GM11168 (cell line): ENCODE results near the gene TSFM.
"Not testable (repeated sequence)": the region's sequence is repeated elsewhere in the genome, so short reads cannot be mapped to it uniquely, and the experiment has no call there.

Experiments used
- in situ Hi-C: fragments of 300-500 bp; cut with MboI; formaldehyde crosslinking; loops from one replicate; pipeline ENCODE4 v1.12.0; 2022; ENCODE audit warnings: low sequenced_read_pairs; ENCODE audit not compliant: unreplicated experiment

Gene TSFM

DNA sequence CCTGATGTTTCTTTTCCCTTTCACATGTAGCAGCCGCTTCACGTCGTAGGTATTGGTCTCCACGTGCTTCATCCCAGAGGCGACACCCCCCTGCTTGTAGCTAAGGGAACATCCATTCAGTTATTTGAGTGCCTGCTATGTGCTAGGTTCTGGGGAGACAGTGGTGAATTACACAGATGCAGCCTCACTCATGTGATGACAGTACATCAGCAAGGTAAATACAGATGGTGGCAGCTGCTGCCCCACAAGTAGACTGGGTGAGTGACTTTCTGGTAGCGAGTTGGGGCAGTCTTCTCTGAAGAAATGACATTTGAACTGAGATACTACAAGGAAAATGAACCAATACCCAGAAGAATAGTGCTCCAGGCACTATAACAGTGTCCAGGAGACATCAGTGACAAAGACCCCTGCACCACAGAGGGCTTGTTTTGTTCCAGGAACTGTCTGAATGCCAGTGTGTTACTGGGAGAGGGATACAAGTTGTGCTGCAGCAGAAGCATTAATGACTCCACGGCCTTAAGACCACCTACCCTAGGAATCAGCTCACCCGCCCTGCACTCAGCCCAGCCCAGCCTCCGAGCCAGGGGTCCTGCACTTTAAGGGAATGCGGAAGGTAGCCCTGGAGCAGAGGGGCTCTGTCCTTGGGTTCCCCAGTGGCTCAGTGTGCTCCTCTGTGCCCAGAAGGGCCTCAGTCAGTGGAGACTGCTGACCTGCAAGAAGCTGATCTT is 28.6 kb downstream of the TSFM start:
- in situ Hi-C loops = no loop called here

DNA sequence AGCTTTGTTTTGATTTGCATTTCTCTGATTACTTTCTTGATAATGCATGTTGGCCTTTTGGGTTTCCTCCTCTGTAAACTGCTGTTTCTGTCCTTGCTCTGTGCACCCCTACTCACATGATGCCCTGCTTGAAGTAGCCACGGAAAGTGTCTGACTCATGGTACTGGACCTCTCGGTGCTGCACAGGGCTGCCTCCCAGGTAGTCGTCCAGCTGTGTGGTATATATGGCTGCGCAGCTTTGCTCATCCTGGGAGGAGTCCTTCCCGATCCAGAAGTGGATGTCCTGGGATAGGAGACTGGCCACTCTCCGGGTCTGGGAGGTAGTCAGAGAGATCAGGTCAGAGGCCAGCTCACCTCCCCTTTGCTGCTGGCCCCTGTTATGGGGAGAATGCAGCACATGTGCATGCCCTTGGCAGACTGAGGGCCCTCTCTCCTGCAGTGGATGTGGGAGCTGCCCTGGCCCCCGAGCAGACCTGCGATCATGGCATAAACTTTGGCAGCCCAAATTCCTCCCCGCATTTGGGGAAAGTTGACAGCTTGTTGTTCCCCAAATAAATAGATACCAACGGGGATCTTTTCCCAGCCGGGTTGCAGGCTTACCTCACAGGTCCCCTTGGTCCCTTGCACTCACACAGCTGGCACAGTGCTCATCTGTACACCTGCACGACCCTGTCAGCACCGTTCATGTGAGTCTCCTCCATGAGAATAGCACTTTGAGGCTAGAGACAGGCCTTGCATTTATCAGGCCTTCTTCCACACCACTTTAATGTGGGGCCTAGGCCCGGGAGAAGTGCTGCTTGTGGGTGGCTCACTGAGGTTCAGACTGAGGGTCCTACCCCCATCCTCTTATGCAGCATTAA is 30.8 kb downstream of the TSFM start:
- in situ Hi-C loops = no loop called here

DNA sequence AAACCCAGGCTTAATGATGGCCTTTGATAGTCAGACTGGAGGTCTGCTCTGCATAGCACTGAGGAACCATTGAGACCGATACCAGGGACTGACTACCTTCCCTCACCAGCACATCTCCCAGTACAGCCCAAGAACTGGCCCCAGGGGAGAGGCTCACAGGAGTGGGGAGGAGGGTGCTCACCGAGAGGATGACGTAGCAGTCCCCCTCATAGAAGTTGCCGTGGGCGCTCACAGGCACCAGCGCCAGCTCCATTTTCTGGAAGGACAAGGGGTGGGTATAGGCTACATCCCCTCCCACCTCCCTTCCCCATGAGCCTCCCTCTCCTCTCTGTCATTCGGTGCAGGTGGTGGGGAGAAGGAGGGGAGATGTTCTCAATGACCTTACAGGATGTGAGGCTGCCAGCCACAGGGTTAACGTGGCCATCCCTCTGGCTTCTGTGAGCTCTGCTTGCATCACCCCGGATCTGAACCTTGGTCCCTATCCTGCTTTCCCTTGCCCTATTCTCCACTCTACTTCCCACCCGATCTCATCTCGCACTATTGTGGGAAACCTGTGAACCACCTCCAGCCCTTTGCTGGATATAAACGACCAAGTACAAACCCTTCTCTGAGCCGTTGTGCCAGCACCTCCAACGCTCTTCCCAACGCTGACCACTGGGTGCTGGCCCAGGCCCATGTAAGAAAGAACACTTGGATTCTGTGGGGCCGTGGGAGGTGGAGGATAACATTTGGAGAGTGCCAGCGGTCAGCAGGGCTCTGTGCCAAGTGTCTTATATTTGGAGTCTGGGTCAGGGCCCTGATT is 31.6 kb downstream of the TSFM start:
- in situ Hi-C loops = no loop called here

DNA sequence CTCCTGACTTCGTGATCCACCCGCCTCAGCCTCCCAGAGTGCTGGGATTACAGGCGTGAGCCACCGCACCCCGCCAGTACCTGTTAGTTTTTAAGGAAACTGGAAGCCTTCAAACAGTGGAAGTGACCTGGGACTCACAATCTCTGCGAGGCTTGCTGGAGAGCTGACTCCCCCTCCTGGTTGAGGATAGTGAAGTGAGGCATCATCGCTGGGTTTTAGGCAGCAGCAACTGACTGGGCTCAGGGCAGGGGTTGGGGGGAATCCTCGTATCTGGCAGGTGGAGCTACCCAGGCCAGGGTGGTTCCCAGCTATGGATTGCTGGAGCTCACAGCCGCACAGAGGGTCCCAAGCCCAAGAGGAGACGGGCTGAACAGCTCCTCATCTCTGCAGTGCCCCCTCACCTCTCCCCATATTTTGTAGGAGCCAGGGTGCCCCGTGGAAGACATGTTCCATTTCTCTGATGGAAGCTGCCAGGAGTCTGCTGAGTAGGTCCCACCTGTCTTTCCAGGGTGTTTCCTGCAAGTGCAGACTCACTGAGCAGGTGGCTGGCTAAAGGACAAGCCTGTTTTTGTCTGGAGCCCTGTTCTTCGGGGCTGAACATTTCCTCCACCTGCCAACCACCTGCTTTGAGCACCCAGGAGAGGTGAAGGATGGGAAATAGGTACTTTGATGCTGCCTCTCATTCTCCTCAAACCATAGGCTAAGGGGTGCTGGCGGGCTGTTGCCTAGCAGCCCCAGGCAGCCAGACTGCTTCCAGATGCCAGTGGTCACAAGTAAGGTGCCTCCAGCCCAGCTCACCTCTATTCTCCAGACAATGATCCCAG is 32.8 kb downstream of the TSFM start:
- in situ Hi-C loops = no loop called here

DNA sequence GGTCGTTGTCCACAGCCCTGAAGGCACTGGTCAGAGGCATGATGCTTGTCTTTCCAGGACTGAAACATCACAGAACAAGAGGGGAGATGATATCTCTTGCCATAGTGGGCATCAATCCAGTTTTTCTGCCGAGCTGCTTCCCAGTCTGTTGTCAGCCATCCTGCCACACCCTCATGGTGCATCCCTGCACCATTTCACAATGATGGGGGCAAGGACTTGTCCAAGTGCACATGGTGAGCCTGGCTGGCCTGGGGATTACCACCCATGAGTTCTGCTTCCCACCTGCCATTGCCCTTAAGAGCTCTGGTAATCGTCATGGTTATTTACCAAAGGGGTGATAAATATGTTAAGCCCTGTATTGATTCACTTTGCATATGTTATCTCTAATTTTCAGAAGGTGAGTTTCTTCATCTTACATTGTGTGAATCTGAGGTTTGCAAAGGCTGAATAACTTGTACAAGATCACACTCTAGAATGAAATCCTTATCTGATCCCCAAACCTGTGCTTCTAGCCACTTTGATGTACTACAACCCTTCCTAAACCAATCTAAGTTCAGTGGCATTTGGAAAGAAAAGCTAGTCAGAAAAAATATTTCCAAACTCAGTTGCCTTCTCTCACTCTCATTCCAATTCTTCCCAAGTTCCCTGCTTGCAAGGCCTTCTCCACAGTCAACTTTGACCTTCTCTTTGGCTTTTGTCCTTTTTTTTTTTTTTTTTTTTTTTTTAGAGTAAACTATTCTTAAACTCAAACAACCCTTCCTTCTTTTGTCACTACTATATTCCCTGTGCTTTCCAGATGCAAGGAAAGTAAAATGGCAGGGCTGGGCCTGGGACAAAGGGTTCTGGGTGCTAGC is 33.6 kb downstream of the TSFM start:
- in situ Hi-C loops = no loop called here

DNA sequence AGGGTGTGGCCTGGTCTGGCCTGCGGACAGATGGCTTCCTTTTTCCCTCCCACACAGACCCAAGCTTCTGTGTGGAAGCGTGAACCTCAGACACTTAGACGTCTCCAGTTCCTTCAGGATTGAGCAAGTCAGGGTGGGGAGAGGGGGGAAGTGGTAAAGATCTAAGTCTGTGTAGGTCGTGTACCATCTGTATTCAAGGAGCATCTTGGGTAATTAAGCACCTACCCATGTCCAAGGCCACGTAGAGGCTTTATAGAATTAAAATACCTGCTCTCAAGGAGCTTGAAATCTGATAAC is 34.2 kb downstream of the TSFM start:
- in situ Hi-C loops = no loop called here

DNA sequence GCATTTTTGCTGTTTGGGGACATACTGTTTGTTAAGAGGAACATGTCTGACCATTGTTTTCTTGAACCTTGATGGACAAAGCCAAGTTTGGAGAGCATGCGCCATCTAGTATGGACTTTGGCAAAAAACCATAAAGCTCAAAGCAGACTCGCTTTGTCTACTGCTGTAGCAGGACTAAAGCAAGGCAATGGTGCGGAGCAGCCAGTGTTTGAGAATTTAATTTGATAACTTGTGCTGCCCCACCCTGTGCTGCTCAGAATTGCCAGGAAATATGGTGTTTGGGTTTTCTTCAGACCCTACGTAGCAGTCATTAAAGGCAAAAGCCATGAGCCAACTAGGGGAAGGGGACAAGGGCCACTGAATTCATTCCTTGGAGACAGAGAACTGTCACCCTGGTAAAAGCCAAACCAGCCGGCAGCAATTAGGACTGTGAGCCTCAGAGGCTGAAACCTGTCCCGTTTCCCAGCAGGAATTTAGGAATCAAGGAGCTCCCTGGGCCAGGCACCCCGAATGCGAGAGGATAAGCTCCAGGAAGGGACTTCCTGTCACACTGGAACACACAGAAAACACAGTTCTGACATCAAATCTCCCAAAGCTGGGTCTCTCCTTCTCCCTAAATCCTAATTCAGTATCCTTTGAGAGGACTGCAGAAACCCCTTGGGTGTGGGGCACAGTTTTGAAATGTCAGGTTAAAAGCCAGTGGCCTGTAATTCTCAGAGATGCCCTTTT is 34.8 kb downstream of the TSFM start:
- in situ Hi-C loops = no loop called here

DNA sequence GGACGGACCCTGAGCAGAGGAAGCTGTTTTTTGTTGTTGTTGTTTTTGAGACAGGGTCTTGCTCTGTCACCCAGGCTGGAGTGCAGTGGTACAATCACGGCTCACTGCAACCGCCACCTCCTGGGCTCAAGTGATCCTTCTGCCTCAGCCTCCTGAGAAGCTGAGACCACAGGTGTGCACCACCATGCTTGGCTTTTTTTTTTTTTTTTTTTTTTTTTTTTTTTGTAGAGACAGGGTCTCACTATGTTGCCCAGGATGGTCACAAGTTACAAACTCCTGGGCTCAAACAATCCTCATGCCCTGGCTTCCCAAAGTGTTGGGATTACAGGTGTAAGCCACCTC is 35.4 kb downstream of the TSFM start:
- in situ Hi-C loops = not testable (repeated sequence)

DNA sequence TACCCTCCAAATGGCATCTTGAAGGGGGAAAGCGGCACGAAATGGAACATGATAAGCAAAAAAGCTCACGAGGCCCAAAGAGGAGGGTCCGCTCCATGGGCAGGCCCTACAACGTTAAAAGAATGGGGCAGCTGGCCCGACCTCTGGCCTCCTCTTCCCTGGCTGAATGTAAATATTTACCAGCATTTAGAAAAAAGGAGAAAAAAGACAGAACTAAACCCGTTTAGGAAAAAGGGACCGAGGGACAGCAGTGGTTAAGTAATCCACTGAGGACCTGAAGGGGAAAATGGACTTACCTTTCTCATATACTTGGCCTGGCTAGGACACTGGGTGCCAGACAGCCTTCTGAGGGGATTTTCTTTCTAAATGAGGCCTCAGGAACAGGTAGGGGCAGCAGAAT is 37.5 kb downstream of the TSFM start:
- in situ Hi-C loops = not testable (repeated sequence)

DNA sequence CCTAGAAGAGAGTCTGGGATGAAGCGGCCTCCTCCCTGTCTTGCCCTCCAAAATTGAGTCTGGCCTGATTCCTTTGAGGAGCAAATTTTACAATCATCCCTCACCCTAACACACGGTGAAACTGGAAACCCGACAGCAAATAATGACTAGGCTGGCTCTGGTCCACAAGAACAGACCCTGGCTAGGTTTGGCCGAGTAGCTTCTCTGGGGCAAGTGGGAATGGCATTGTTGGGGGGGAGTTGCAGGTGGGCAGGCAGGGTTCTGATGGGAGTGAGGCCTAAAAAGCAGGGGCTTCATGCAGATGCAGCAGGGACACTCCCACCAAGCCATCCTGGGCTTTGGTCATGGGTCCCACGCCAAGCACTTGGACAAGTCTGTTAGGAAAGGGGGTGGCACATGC is 38.4 kb downstream of the TSFM start:
- in situ Hi-C loops = not testable (repeated sequence)

DNA sequence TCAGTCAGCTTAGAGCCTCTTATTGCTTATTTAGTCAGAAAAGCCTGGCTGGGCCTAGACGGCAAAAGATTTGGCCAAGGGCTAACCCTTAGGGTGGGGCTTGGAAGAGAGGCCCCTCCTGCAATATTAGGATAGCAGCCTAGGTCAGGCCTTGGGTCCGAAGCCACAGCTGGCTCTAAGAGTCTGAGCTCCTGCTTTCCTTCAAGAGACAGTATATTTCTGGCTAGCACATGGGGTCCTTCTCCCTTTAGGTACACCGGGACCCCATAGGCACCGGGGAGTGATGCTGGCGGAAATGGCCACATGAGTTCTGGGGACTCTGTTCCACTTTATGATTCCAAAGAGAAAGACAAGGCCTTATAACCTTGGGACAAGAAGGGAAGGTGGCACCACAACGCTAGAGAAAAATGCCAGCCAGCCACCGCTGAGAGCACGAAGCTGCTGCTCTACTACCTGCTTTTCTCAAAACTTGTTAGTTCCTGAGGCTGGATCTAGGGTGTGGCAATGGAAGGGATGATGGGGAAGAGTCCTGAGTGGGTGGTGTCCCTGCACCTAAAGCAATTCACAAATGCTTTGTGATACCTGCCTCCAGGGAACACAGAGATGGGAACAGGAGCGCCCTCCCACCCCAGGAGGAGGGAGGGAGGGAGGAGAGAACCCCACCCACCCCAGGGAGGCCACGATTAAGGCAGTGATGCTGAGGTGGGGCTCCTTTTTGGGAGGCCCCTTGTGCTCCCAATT is 39.1 kb downstream of the TSFM start:
- in situ Hi-C loops = no loop called here

DNA sequence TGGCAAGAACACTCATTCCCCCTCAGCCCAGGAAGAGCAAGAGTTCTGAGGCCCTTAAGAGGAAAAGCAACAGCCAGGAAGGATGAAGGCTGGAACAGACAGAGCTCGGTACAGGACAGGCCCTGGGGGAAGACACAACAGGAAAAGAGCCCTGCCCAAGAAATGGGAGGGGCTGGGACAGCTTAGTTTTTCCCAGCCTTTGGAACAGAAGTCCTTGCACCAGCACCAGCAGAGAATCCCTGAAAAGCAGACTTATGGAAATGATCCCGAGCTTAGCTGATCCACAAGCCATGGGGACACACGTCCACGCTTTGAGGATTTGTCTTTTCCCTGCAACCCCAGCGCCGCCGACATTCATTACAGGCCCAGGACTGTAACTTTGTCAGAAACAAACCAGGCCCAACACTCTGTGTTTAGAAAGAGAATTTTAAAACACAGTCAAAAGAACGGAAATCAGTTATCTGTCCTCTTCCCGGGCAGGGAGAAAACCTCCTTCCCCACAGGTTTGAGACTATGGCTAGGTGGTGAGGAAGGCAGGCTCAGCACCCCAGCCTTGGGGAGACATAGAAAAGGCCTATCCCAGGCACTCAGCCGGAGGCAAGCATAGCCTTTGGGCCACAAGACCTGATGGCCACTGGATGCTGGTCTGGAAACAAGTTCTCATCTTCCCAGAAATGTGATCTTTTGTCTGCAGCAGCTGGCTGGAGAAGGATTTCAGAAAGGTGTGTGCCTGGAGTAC is 40.0 kb downstream of the TSFM start:
- in situ Hi-C loops = no loop called here

DNA sequence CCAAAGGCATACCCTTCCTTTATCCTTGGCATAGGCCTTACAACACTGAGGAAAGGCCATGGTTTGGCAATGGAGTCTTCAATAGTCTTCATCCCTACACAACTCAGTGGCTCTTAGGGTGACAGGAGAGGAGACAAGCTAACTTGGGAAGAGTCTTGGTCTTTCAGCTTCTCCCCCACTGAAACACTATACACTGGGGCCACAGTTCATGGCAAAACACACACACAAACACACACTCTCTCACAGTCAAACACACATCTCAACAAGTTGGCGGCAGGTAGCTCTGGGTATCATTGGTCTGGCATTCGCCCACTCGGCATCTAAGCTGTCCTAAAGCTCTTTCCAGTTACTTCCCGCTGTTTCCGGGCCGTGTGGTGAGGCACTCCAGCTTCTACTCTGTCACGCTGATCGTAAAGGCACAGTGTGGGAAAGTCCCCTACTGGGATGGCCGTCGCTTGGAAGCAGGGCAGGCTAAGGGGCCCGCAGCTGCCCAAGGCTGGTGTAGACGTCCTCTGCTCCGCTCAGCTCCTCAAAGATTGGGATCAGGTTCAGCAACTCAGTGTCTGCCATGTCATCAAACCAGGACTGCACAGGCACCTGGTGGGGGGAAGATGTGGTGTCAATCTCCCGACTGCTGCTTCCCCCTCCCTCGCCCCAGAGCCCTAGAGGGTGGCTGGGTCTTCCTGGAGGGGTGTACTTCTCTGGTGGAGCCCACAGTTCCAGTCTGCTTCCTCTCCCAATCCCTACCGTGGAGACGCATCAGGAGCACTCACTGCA is 40.7 kb downstream of the TSFM start:
- in situ Hi-C loops = no loop called here

DNA sequence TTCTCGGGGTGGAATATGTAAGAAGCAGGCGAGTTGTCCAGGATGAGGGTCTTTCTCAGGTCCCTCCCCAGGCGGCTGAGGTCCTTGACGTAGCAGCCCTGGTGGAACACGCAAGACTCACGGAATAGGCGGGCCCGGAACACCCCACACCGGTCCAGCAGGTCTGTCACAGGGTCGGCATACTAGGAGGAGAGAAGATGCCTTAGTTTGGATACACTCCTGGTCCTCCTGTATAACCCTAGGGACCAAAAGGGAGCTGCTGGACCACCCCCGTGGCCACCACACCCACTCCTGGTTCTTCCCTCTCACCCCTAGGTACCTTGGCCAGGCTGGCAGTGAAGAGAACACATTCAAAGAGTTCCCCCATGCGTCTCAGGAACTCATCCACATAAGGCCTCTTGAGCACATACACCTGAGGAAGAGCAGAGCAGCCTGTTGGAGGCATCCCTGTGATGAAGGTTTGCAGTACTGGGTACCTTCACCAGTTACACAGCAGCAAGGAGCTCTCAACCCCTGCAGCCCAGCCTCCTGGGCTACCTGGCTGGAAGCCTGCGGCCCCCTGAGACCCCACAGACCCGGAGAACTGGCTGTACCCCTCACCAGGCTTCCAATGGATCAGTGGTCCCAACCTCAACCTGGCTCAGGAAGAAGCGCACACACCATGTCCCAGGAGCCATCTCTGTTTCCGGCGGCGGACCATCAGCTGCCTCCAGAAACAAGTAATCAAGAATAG is 41.5 kb downstream of the TSFM start:
- in situ Hi-C loops = no loop called here

DNA sequence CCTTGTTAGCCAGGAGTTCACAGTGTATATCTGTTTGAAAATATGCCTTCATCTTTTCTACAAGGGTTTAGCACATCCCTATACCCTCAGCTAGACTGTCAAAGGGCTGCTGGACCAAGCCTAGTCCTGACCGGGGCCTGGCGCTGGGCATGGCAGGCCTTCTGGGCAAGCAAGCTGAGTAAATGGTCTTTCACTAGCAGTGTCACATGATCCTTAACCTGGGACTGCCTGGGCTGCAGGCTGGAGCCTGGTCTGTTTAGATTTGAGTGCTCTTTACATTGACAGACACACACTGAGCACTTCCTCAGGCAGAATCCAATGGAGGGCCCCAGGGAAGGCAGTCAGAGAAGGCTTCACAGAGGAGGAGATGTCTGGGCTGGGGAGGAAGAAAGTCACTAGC is 42.9 kb downstream of the TSFM start:
- in situ Hi-C loops = no loop called here

DNA sequence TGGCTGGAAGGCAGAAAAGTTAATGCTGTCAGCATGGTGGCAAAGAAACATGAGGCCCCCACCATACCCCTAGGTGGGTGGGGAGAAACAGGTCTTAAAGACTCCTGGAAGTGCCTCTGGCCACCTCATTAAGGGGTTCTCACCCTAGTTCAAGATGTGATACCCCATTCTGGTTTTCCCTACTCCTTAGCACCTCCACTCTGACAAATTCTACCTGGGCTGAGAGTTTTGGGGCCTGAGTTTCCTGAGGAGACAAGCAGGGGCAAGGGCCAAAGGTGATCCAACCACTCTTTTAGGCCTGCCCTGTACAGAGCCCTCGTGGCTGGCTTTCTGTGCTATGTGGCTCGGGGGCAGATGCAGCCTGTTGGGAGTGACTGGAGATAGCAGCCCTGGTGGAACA is 43.8 kb downstream of the TSFM start:
- in situ Hi-C loops = no loop called here
